Stimulated activated CD4-positive, alpha-beta T cell treated with anti-CD3 and anti-CD28 coated beads, Interleukin-2, amount 100 ng/mL, for 24 hours (primary cell): Measurements from ENCODE around the gene IRS1.

Source experiments
- DNase-seq, 2 donors: peaks; one replicate each; pipeline ENCODE4 v3.0.0-alpha.2; 2020

The IRS1 gene

GRCh38 chr2:226720948-226721347, 78.7 kb downstream of the IRS1 start:
- DNase-seq, result no peak

- no peak for DNase-seq
Observed at GRCh38 chr2:226717719-226718118, 81.9 kb downstream of the IRS1 start.

- DNase-seq, result no peak
Observed at GRCh38 chr2:226716126-226716525, 83.5 kb downstream of the IRS1 start.

GRCh38 chr2:226715347-226715990, 84.2 kb downstream of the IRS1 start:
- no peak for DNase-seq

GRCh38 chr2:226712941-226713340, 86.7 kb downstream of the IRS1 start:
- DNase-seq, result no peak

GRCh38 chr2:226711606-226712296, 87.9 kb downstream of the IRS1 start:
- DNase-seq, result no peak

- no peak for DNase-seq
Observed at GRCh38 chr2:226707499-226707898, 92.1 kb downstream of the IRS1 start.

- DNase-seq, result no peak
Observed at GRCh38 chr2:226705965-226706364, 93.7 kb downstream of the IRS1 start.

- no peak for DNase-seq
Observed at GRCh38 chr2:226705133-226705886, 94.3 kb downstream of the IRS1 start.

- no peak for DNase-seq
Observed at GRCh38 chr2:226703514-226703913, 96.1 kb downstream of the IRS1 start.

GRCh38 chr2:226702376-226702775, 97.2 kb downstream of the IRS1 start:
- DNase-seq, result no peak

- DNase-seq, result no peak
Observed at GRCh38 chr2:226701052-226701451, 98.6 kb downstream of the IRS1 start.

- DNase-seq, result no peak
Observed at GRCh38 chr2:226699321-226699720, 100.3 kb downstream of the IRS1 start.

- no peak for DNase-seq
Observed at GRCh38 chr2:226698671-226699070, 100.9 kb downstream of the IRS1 start.

- DNase-seq, result no peak
Observed at GRCh38 chr2:226694586-226695284, 104.9 kb downstream of the IRS1 start.

- no peak for DNase-seq
Observed at GRCh38 chr2:226694149-226694548, 105.5 kb downstream of the IRS1 start.

GRCh38 chr2:226693521-226693920, 106.1 kb downstream of the IRS1 start:
- DNase-seq, result no peak

GRCh38 chr2:226692521-226693126, 107.0 kb downstream of the IRS1 start:
- DNase-seq, result no peak

- DNase-seq, result no peak
Observed at GRCh38 chr2:226691255-226691654, 108.4 kb downstream of the IRS1 start.

GRCh38 chr2:226690461-226691024, 109.1 kb downstream of the IRS1 start:
- DNase-seq, result no peak

GRCh38 chr2:226687641-226688253, 111.9 kb downstream of the IRS1 start:
- DNase-seq, result no peak

- no peak for DNase-seq
Observed at GRCh38 chr2:226684563-226684959, 115.1 kb downstream of the IRS1 start.
